HL-60 (cell line): ENCODE results near the gene PDPN.
A peak's percentile ranks its signal among the peaks of the same experiment; 100 is the strongest.

Source experiments
- DNase-seq, 2 experiments: peaks; one replicate each; pipeline ENCODE4 v3.0.0-alpha.2; 2010 to 2020; ENCODE audit warnings: low read depth in 1 of 2, low spot score in 1 of 2
- H3K27ac ChIP-seq: fragments of 250-450 bp; sonication (Bioruptor Pico); replicated peaks from 2 replicates; pipeline ENCODE4 v1.5.1; 2020; ENCODE audit warnings: mild to moderate bottlenecking, moderate library complexity
- H3K27me3 ChIP-seq: fragments of 250-450 bp; sonication (Bioruptor Pico); 2 replicates; pipeline ENCODE4 v1.5.1; 2021; ENCODE audit warnings: mild to moderate bottlenecking, moderate library complexity; ENCODE audit not compliant: insufficient read depth, poor library complexity, severe bottlenecking
- H3K4me3 ChIP-seq: replicated peaks from 2 replicates; pipeline ENCODE4 v1.5.1; 2011; ENCODE audit warnings: mild to moderate bottlenecking, control low read depth, low read length; ENCODE audit not compliant: insufficient read depth
- CTCF ChIP-seq: IDR thresholded peaks from one replicate; pipeline ENCODE4 v1.5.1; 2011; ENCODE audit warnings: low read length, control low read depth, inconsistent platforms; ENCODE audit not compliant: insufficient read depth
- GABPA ChIP-seq: IDR thresholded peaks from 2 replicates; pipeline ENCODE4 v1.6.1; 2012; ENCODE audit warnings: low read depth
- POLR2AphosphoS5 ChIP-seq: IDR thresholded peaks from 2 replicates; pipeline ENCODE4 v1.6.1; 2012; ENCODE audit warnings: low read depth
- REST ChIP-seq: IDR thresholded peaks from 2 replicates; pipeline ENCODE4 v1.6.1; 2012; ENCODE audit warnings: low read depth; ENCODE audit not compliant: insufficient replicate concordance
- SPI1 ChIP-seq: IDR thresholded peaks from 2 replicates; pipeline ENCODE4 v1.6.1; 2012; ENCODE audit warnings: low read depth, mild to moderate bottlenecking, borderline replicate concordance

PDPN gene

GRCh38 chr1:13623021-13623637, 39.5 kb downstream of the PDPN start:
- no peak overlapping the region for H3K27ac ChIP-seq
- no peak for TF ChIP-seq CTCF
- TF ChIP-seq REST: no peak
- no peak for TF ChIP-seq GABPA
- TF ChIP-seq SPI1: no peak
- TF ChIP-seq POLR2AphosphoS5: no peak
- H3K4me3 ChIP-seq: no peak overlapping the region
- peak in 1 of 2 experiments; percentile 30 for DNase-seq
- H3K27me3 ChIP-seq: no peaks in the 10 kb centered on the region

- H3K27me3 ChIP-seq: no peaks in the 10 kb centered on the region
- DNase-seq: no peak
- H3K4me3 ChIP-seq: no peak overlapping the region
- TF ChIP-seq POLR2AphosphoS5 (no peak), GABPA (no peak), SPI1 (no peak), CTCF (no peak), REST (no peak)
- no peak overlapping the region for H3K27ac ChIP-seq
Measured at GRCh38 chr1:13624526-13624925, 40.9 kb downstream of the PDPN start.

GRCh38 chr1:13627127-13627526, 43.5 kb downstream of the PDPN start:
- DNase-seq: no peak
- no peak overlapping the region for H3K27ac ChIP-seq
- H3K4me3 ChIP-seq: no peak overlapping the region
- H3K27me3 ChIP-seq: no peaks in the 10 kb centered on the region
- TF ChIP-seq POLR2AphosphoS5 (no peak), CTCF (no peak), GABPA (no peak), SPI1 (no peak), REST (no peak)
